Measurements from ENCODE around the gene TMEM131L. TPM values are rescaled to one million over a fixed set of nuclear protein-coding genes. Genes with fewer than 3 reads are reported as not detected.

Gene TMEM131L
- total RNA-seq, 3 donors from 2014 or later: 18.7 to 22.0 (median 19.5) TPM

- intact Hi-C loops (cut with DNase I; ENCODE audit: low total_unique reads): no loop called here
- Histone ChIP-seq H3K27me3 (no peaks in the 10 kb centered on the region), H3K36me3 (no peaks in the 10 kb centered on the region), H3K9me3 (no peaks in the 10 kb centered on the region), H3K4me1 (no peaks in the 10 kb centered on the region), H3K4me3 (no peak overlapping the region), H3K27ac (no peak overlapping the region)
- DNase-seq (ENCODE audit: low spot score in 2 of 2): no peak
- TF ChIP-seq POLR2AphosphoS5 (IDR thresholded peaks at IDR 0.05) (no peak), CTCF (IDR thresholded peaks at IDR 0.05) (no peak), POLR2A (IDR thresholded peaks at IDR 0.05) (no peak)
These were observed 156.6 kb downstream of the TMEM131L start for GRCh38 chr4:153622778-153623240.

- Histone ChIP-seq H3K27me3 (no peaks in the 10 kb centered on the region), H3K9me3 (no peaks in the 10 kb centered on the region), H3K27ac (no peak overlapping the region), H3K4me3 (no peak overlapping the region), H3K36me3 (peaks cover 1% of the 10 kb centered on the region), H3K4me1 (no peaks in the 10 kb centered on the region)
- TF ChIP-seq POLR2A (IDR thresholded peaks at IDR 0.05): no peak
- no peak for TF ChIP-seq CTCF (IDR thresholded peaks at IDR 0.05)
- TF ChIP-seq POLR2AphosphoS5 (IDR thresholded peaks at IDR 0.05): no peak
- intact Hi-C loops (cut with DNase I; ENCODE audit: low total_unique reads): no loop called here
- no peak for DNase-seq (ENCODE audit: low spot score in 2 of 2)
These were observed 157.3 kb downstream of the TMEM131L start for GRCh38 chr4:153623491-153623890.

GRCh38 chr4:153628796-153629315 is 162.7 kb downstream of the TMEM131L start:
- H3K9me3 ChIP-seq: no peaks in the 10 kb centered on the region
- no peak for DNase-seq (ENCODE audit: low spot score in 2 of 2)
- no peak overlapping the region for H3K4me3 ChIP-seq
- intact Hi-C loops (cut with DNase I; ENCODE audit: low total_unique reads): no loop called here
- no peaks in the 10 kb centered on the region for H3K27me3 ChIP-seq
- no peak for TF ChIP-seq POLR2A (IDR thresholded peaks at IDR 0.05)
- TF ChIP-seq POLR2AphosphoS5 (IDR thresholded peaks at IDR 0.05): no peak
- TF ChIP-seq CTCF (IDR thresholded peaks at IDR 0.05): no peak
- no peak overlapping the region for H3K27ac ChIP-seq
- H3K36me3 ChIP-seq: peaks cover 6% of the 10 kb centered on the region
- H3K4me1 ChIP-seq: no peaks in the 10 kb centered on the region

- Histone ChIP-seq H3K4me3 (no peak overlapping the region), H3K4me1 (no peaks in the 10 kb centered on the region), H3K36me3 (peaks cover 6% of the 10 kb centered on the region), H3K9me3 (no peaks in the 10 kb centered on the region), H3K27ac (no peak overlapping the region), H3K27me3 (no peaks in the 10 kb centered on the region)
- TF ChIP-seq POLR2A (IDR thresholded peaks at IDR 0.05) (no peak), CTCF (IDR thresholded peaks at IDR 0.05) (no peak), POLR2AphosphoS5 (IDR thresholded peaks at IDR 0.05) (no peak)
- no peak for DNase-seq (ENCODE audit: low spot score in 2 of 2)
- intact Hi-C loops (cut with DNase I; ENCODE audit: low total_unique reads): no loop called here
These were observed 163.6 kb downstream of the TMEM131L start for GRCh38 chr4:153629776-153630175.

GRCh38 chr4:153634738-153635353 is 168.7 kb downstream of the TMEM131L start:
- DNase-seq (ENCODE audit: low spot score in 2 of 2): no peak
- intact Hi-C loops (cut with DNase I; ENCODE audit: low total_unique reads): loop anchor here (5.0 kb wide), 1 partner anchor 288 kb away; no protein-coding TSS in a partner anchor
- no peaks in the 10 kb centered on the region for H3K36me3 ChIP-seq
- no peaks in the 10 kb centered on the region for H3K4me1 ChIP-seq
- H3K4me3 ChIP-seq: no peak overlapping the region
- TF ChIP-seq CTCF (IDR thresholded peaks at IDR 0.05) (peak; percentile 46 to 65 (median 60)), POLR2A (IDR thresholded peaks at IDR 0.05) (no peak)
- no peak overlapping the region for H3K27ac ChIP-seq
- H3K27me3 ChIP-seq: no peaks in the 10 kb centered on the region
- H3K9me3 ChIP-seq: no peaks in the 10 kb centered on the region
